Measurements from ENCODE around the gene RUNX1. TPM values are rescaled to one million over a fixed set of nuclear protein-coding genes. Genes with fewer than 3 reads are reported as not detected.
"Not testable (repeated sequence)": the region's sequence is repeated elsewhere in the genome, so short reads cannot be mapped to it uniquely, and the experiment has no call there.

The RUNX1 gene
- total RNA-seq, 6 experiments from 2014 or later: 2.9 to 18.3 (median 4.3) TPM

- intact Hi-C loops (cut with DNase I): no loop called here
- no peak overlapping the region for H3K27ac ChIP-seq
Observed at GRCh38 chr21:34805157-34805556, 243.9 kb downstream of the RUNX1 start.

GRCh38 chr21:34804584-34804983 lies 244.5 kb downstream of the RUNX1 start:
- 78% methylated on average over 6 of the region's 7 CpGs for WGBS (ENCODE audit: insufficient coverage, low coverage, low lambda C conversion rate, missing lambda C conversion rate)
- peaks cover 0 to 18% (median 5%) of the 10 kb centered on the region in 4 donors for H3K4me1 ChIP-seq

More at GRCh38 chr21:34805157-34805556, 243.9 kb downstream of the RUNX1 start:
- no peak for DNase-seq
- Histone ChIP-seq H3K4me1 (peaks cover 0 to 15% (median 5%) of the 10 kb centered on the region in 4 donors), H3K4me3 (no peak overlapping the region), H3K36me3 (no peaks in the 10 kb centered on the region), H3K27me3 (no peaks in the 10 kb centered on the region), H3K9me3 (no peaks in the 10 kb centered on the region)
- TF ChIP-seq POLR2A (IDR thresholded peaks at IDR 0.05) (no peak), CTCF (IDR thresholded peaks at IDR 0.05) (no peak)
- ATAC-seq: no peak

GRCh38 chr21:34803782-34804370 lies 245.2 kb downstream of the RUNX1 start:
- Histone ChIP-seq H3K4me1 (peaks cover 0 to 18% (median 5%) of the 10 kb centered on the region in 4 donors), H3K9me3 (no peaks in the 10 kb centered on the region), H3K27me3 (no peaks in the 10 kb centered on the region), H3K36me3 (no peaks in the 10 kb centered on the region), H3K4me3 (no peak overlapping the region), H3K27ac (no peak overlapping the region)
- no peak for DNase-seq
- TF ChIP-seq CTCF (IDR thresholded peaks at IDR 0.05) (no peak), POLR2A (IDR thresholded peaks at IDR 0.05) (no peak)
- peak in 1 of 4 donors; percentile 12 for ATAC-seq
- intact Hi-C loops (cut with DNase I): no loop called here
- WGBS (ENCODE audit: insufficient coverage, low coverage, low lambda C conversion rate, missing lambda C conversion rate): 87% methylated on average over 2 of the region's 2 CpGs

More at GRCh38 chr21:34804584-34804983, 244.5 kb downstream of the RUNX1 start:
- DNase-seq; ATAC-seq; intact Hi-C loops (cut with DNase I); H3K4me3 ChIP-seq; H3K36me3 ChIP-seq; H3K27ac ChIP-seq; H3K27me3 ChIP-seq; H3K9me3 ChIP-seq: not testable (repeated sequence)

- peaks cover 0 to 18% (median 5%) of the 10 kb centered on the region in 4 donors for H3K4me1 ChIP-seq
- no peak overlapping the region for H3K27ac ChIP-seq
- intact Hi-C loops (cut with DNase I): no loop called here
- H3K4me3 ChIP-seq: no peak overlapping the region
- TF ChIP-seq CTCF (IDR thresholded peaks at IDR 0.05): no peak
- TF ChIP-seq POLR2A (IDR thresholded peaks at IDR 0.05): no peak
- no peaks in the 10 kb centered on the region for H3K9me3 ChIP-seq
- no peaks in the 10 kb centered on the region for H3K27me3 ChIP-seq
- 94% methylated on average over 1 of the region's 1 CpG for WGBS (ENCODE audit: insufficient coverage, low coverage, low lambda C conversion rate, missing lambda C conversion rate)
- H3K36me3 ChIP-seq: peaks cover 0 to 3% (median 0%) of the 10 kb centered on the region in 4 donors
- DNase-seq (no peak), ATAC-seq (no peak)
Observed at GRCh38 chr21:34802180-34802899, 246.8 kb downstream of the RUNX1 start.

GRCh38 chr21:34801519-34802132 lies 247.5 kb downstream of the RUNX1 start:
- TF ChIP-seq POLR2A (IDR thresholded peaks at IDR 0.05) (no peak), CTCF (IDR thresholded peaks at IDR 0.05) (peak in 3 of 4 donors; percentile 4 to 29 (median 22))
- Histone ChIP-seq H3K27ac (no peak overlapping the region), H3K36me3 (peaks cover 0 to 3% (median 0%) of the 10 kb centered on the region in 4 donors), H3K27me3 (no peaks in the 10 kb centered on the region), H3K4me1 (peaks cover 0 to 25% (median 5%) of the 10 kb centered on the region in 4 donors), H3K9me3 (no peaks in the 10 kb centered on the region), H3K4me3 (no peak overlapping the region)
- intact Hi-C loops (cut with DNase I): no loop called here
- peak in 3 of 4 donors; percentile 12 to 36 (median 21) for ATAC-seq
- 40% methylated on average over 2 of the region's 2 CpGs for WGBS (ENCODE audit: insufficient coverage, low coverage, low lambda C conversion rate, missing lambda C conversion rate)
- DNase-seq: no peak

Measured in right lobe of liver (tissue), 6 donors.